UCSD-AML1 (cell line): Measurements from ENCODE around the gene CTBP2.
"Not testable (repeated sequence)": the region's sequence is repeated elsewhere in the genome, so short reads cannot be mapped to it uniquely, and the experiment has no call there.

Source experiments
- DNase-seq: peaks from one replicate; lab custom pipeline; 2025; ENCODE audit not compliant: unreplicated experiment; lab: John Stamatoyannopoulos, UW

Gene CTBP2

DNA sequence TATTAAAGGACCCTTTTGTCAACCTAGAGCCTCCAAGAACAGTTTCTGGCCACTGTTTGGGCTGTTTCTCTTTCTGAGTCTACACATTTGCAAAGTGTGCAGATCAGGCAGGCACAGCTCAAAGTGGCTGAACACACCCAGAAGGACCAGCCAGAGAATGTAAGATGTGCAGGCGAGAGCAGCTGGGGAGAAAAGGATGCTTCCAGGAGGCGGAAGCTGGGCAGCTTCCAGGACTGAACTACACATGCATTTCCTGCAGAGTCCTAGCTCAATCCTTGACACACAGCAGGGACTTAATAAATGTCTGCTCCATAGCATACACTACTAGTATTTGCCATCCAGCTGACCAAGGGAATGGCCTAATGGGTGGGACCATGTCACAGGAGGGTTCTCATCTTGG lies 70.9 kb downstream of the CTBP2 start:
- DNase-seq: no peak

DNA sequence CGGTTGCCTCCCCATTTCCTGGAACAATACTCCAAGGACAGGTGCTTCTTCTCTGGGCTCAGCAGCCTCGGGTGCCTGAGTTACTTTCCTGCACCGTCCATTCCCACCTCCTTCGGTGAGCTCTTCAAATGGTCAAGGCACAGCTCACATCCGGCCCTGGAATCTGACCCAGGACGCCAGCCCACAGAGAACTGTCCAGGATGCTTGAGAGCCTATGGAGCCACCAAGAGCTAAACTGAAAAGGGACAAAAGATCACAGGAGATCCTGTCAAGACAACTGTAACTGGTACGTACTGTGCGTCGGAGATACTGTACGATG lies 72.5 kb downstream of the CTBP2 start:
- DNase-seq: no peak

- no peak for DNase-seq
Measured at GRCh38 chr10:125087191-125087896, 73.0 kb downstream of the CTBP2 start.

GRCh38 chr10:125086691-125087090 lies 73.7 kb downstream of the CTBP2 start:
- no peak for DNase-seq

- no peak for DNase-seq
Measured at GRCh38 chr10:125085258-125086054, 74.9 kb downstream of the CTBP2 start.

- no peak for DNase-seq
Measured at GRCh38 chr10:125084614-125085257, 75.6 kb downstream of the CTBP2 start.

GRCh38 chr10:125084191-125084613 lies 76.2 kb downstream of the CTBP2 start:
- DNase-seq: no peak

- no peak for DNase-seq
Measured at GRCh38 chr10:125083576-125083920, 76.8 kb downstream of the CTBP2 start.

DNA sequence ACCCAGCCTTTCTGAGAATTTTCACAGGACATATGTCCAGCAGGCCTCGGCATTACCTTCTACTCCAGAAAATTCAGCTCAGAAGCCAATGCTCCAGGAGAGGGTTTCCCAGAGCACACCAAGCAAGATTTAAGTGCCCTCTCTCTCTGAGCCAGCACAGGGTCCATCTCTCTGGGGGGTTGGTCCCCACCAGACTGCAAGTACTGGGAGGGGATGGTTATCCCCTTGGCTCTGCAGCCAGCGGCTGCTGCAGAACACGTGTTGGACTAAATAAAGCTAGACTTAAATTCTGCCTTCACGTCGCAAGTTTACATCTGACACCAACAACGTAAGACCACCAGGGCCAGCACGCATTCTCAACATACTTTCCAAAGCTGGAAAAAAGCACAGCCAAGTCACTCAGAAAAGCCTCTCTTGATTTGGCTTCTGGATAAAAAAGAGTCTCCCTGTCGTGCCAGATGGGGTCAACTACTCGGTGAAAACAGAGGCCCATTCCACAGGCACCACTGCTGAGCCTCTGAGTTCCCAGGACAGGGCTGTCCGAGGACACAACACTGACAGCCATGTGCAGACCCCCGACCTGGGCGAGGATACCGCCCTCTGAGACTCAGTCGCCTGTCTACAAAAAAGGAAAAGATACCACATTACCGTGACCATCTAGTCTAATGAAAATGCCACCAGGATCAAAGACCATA lies 77.3 kb downstream of the CTBP2 start:
- no peak for DNase-seq

DNA sequence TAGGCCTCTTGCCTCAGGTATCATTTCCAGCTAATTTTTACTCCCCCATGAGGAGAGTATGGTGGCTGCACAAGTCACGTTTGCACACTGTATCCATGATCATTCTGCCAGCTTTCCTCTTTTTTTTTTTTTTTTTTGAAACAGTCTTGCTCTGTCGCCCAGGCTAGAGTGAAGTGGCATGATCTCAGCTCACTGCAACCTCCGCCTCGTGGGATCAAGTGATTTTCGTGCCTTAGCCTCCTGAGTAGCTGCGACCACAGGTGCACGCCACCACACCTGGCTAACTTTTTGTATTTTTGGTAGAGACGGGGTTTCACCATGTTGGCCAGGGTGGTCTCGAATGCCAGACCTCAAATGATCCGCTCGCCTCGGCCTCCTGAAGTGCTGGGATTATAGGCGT lies 77.9 kb downstream of the CTBP2 start:
- not testable (repeated sequence) for DNase-seq

GRCh38 chr10:125081931-125082330 lies 78.4 kb downstream of the CTBP2 start:
- no peak for DNase-seq

DNA sequence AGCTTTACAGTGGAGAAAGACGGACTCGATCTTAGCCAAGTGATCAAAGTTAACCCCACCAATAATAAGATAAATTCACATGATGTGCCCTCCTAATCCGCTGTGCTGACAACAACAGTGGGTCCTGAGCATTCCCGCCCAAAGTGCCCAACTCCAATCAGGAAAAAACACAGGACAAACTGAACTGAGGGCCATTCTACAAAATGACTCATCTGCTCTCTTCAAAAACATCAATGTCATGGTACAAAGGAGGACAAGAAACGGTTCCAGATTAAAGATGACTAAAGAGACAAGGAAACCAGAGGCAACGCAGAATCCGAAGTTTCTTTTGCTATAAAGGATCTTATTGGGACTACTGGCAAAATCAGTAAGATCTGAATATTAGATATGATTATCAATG lies 79.4 kb downstream of the CTBP2 start:
- no peak for DNase-seq

- no peak for DNase-seq
Measured at GRCh38 chr10:125080296-125080695, 80.1 kb downstream of the CTBP2 start.

DNA sequence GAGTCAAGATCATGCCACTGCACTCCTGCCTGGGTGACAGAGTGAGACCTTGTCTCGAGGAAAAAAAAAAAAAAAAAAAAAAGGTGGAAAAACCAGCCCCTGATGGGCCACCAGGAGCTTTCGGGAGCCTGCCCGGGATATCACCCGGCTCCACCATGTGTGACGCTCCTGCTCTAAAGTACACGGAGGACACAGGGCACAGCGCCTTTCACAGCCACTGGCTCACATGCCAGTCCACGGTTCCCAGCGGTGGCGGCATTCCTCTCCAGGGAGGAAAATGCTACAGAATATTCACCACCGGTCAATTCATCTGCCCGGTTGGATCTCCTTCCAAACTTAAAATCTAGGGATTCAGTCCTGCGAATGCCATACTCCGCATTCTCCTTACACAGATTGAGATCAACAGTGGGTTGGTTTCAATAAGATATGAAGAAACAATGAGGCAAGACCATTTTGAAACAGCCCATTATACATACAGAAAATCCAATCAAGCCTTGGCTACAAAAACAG lies 81.2 kb downstream of the CTBP2 start:
- no peak for DNase-seq

DNA sequence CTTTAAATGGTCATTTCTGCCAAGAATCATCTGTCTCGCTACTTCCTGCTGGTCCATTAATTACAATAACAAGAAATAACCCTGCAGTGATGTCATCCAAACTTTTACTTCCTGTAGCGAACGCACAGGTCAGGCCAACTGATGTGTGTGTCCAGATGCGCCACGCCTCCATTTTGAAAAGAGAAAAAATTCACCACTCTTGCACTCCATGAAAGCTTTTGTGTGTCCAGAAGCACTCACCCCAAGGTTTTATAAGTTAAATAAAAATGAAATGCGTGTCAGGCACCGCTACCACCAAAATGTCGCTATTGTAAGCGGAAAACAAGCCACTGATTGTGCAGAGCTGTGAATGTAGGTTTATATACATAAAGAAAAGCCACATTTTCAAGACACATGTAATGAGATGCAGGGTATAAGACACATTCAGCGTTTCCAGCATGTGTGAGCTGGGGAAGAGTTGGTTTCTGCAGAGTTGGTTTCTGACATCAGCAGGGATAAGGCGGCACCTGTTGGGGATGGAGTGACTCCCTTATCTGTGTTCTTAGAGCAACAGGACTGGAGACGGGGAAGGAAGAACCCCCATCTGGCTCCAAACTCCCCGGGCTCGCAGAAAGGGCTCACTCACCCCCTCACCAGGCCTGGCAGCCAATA lies 83.3 kb downstream of the CTBP2 start:
- no peak for DNase-seq

DNA sequence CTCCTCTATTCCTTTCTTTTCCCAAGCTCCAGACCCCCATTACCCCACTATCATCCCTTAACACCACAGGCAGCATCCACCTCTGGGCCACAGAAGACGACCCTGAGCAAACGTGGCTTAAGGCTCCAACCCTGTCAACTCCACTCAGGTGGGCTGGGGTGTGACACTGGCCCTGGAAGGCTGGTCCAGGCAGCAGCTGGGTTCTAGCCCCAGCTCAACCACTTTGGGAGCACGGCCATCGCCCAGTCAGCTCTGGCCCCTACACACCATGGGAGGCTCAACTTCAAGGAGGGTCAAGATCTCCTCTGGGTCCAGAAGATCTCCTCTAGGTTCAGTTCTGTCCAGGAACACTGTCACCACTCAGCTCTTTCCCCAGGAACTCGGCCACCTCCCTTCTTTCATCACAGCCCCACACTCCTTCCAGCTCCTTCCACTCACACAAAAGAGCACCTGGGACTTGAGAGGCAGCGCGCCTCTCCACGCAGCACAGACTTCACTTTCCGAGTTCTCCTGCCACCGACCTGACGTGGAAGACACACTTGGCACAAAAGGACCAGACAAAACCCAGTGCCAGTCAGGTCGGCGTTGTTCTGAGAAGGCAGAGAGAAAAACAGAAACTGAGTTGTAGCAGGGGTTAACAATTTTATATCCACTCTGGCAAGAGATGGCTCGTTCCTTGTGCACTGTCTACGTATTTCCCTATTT lies 84.1 kb downstream of the CTBP2 start:
- DNase-seq: no peak

- DNase-seq: no peak
Measured at GRCh38 chr10:125073996-125074395, 86.4 kb downstream of the CTBP2 start.

- no peak for DNase-seq
Measured at GRCh38 chr10:125072794-125073193, 87.6 kb downstream of the CTBP2 start.

DNA sequence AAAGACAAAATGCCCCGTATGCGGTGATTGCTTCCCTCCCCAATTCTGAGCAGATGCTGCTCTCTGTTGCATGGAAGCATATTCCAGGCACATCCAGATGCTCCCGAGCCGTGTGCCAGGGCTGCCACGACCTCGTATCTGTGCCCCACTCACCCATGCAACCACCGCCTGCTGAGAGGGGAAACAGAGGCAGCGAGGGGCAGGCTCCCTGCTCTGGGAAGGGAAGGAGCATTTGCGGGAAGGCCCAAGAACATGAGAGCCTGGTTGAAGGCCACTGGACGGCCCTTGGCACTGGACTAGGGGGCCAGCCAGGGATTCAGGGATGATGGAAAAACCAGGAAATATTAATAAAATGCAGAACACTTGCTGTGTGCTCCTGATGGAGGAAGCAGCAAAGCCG lies 89.4 kb downstream of the CTBP2 start:
- DNase-seq: no peak

- no peak for DNase-seq
Measured at GRCh38 chr10:125068406-125068805, 92.0 kb downstream of the CTBP2 start.
